GDM1 (cell line): ENCODE data around the gene ZDHHC7.

Source experiments
- DNase-seq: peaks from one replicate; lab custom pipeline; 2025; lab: John Stamatoyannopoulos, UW

The ZDHHC7 gene

GRCh38 chr16:85018529-85019236 is 7.3 kb upstream of the ZDHHC7 start:
- DNase-seq = no peak

GRCh38 chr16:85017633-85018032 is 6.3 kb upstream of the ZDHHC7 start:
- no peak for DNase-seq

GRCh38 chr16:85017151-85017550 is 5.8 kb upstream of the ZDHHC7 start:
- no peak for DNase-seq

- no peak for DNase-seq
Observed at GRCh38 chr16:85015481-85016187, 4.3 kb upstream of the ZDHHC7 start.

GRCh38 chr16:85014311-85014710 is 3.0 kb upstream of the ZDHHC7 start:
- DNase-seq = no peak

- DNase-seq = no peak
Observed at GRCh38 chr16:85011846-85012284, 530 bp upstream of the ZDHHC7 start.

- DNase-seq = no peak
Observed at GRCh38 chr16:85010446-85010930, 847 bp downstream of the ZDHHC7 start.

- no peak for DNase-seq
Observed at GRCh38 chr16:85008271-85008670, 3.1 kb downstream of the ZDHHC7 start.

- DNase-seq = no peak
Observed at GRCh38 chr16:85007496-85008214, 3.7 kb downstream of the ZDHHC7 start.

- DNase-seq = no peak
Observed at GRCh38 chr16:85006639-85007038, 4.7 kb downstream of the ZDHHC7 start.

- no peak for DNase-seq
Observed at GRCh38 chr16:85005285-85006069, 5.9 kb downstream of the ZDHHC7 start.

- no peak for DNase-seq
Observed at GRCh38 chr16:85004587-85005205, 6.6 kb downstream of the ZDHHC7 start.

- no peak for DNase-seq
Observed at GRCh38 chr16:85003725-85004586, 7.4 kb downstream of the ZDHHC7 start.

- DNase-seq = no peak
Observed at GRCh38 chr16:85003076-85003475, 8.3 kb downstream of the ZDHHC7 start.

- DNase-seq = peak; percentile 2
Observed at GRCh38 chr16:85002608-85003007, 8.7 kb downstream of the ZDHHC7 start.

GRCh38 chr16:85002099-85002541 is 9.2 kb downstream of the ZDHHC7 start:
- DNase-seq = no peak

GRCh38 chr16:84999857-85000480 is 11.4 kb downstream of the ZDHHC7 start:
- no peak for DNase-seq

GRCh38 chr16:84999200-84999599 is 12.1 kb downstream of the ZDHHC7 start:
- no peak for DNase-seq

- no peak for DNase-seq
Observed at GRCh38 chr16:84996365-84996764, 15.0 kb downstream of the ZDHHC7 start.

GRCh38 chr16:84995663-84996062 is 15.7 kb downstream of the ZDHHC7 start:
- no peak for DNase-seq
